HL-60 (cell line): ENCODE measurements around the gene ATP8B4.

ENCODE experiments used
- DNase-seq, 2 experiments: peaks; one replicate each; pipeline ENCODE4 v3.0.0-alpha.2; 2010 to 2020; ENCODE audit warnings: low read depth in 1 of 2, low spot score in 1 of 2
- H3K27ac ChIP-seq: fragments of 250-450 bp; sonication (Bioruptor Pico); replicated peaks from 2 replicates; pipeline ENCODE4 v1.5.1; 2020; ENCODE audit warnings: mild to moderate bottlenecking, moderate library complexity
- H3K27me3 ChIP-seq: fragments of 250-450 bp; sonication (Bioruptor Pico); 2 replicates; pipeline ENCODE4 v1.5.1; 2021; ENCODE audit warnings: mild to moderate bottlenecking, moderate library complexity; ENCODE audit not compliant: insufficient read depth, poor library complexity, severe bottlenecking
- H3K4me3 ChIP-seq: replicated peaks from 2 replicates; pipeline ENCODE4 v1.5.1; 2011; ENCODE audit warnings: mild to moderate bottlenecking, control low read depth, low read length; ENCODE audit not compliant: insufficient read depth
- GABPA ChIP-seq: IDR thresholded peaks from 2 replicates; pipeline ENCODE4 v1.6.1; 2012; ENCODE audit warnings: low read depth
- POLR2AphosphoS5 ChIP-seq: IDR thresholded peaks from 2 replicates; pipeline ENCODE4 v1.6.1; 2012; ENCODE audit warnings: low read depth
- SPI1 ChIP-seq: IDR thresholded peaks from 2 replicates; pipeline ENCODE4 v1.6.1; 2012; ENCODE audit warnings: low read depth, mild to moderate bottlenecking, borderline replicate concordance
- TF ChIP-seq, protein P1 (sequence below): IDR thresholded peaks from 2 replicates; pipeline ENCODE4 v1.6.1; 2012; ENCODE audit warnings: low read depth; ENCODE audit not compliant: insufficient replicate concordance
- TF ChIP-seq, protein P2 (sequence below): IDR thresholded peaks from one replicate; pipeline ENCODE4 v1.5.1; 2011; ENCODE audit warnings: low read length, control low read depth, inconsistent platforms; ENCODE audit not compliant: insufficient read depth

The ATP8B4 gene

GRCh38 chr15:49979705-49980382 lies 139.2 kb downstream of the ATP8B4 start:
- Histone ChIP-seq H3K4me3 (no peak overlapping the region), H3K27me3 (no peaks in the 10 kb centered on the region), H3K27ac (no peak overlapping the region)
- no peak for DNase-seq
- no peak for TF ChIP-seq GABPA
- no peak for TF ChIP-seq POLR2AphosphoS5
- TF ChIP-seq SPI1: no peak
- TF ChIP-seq, protein P1, sequence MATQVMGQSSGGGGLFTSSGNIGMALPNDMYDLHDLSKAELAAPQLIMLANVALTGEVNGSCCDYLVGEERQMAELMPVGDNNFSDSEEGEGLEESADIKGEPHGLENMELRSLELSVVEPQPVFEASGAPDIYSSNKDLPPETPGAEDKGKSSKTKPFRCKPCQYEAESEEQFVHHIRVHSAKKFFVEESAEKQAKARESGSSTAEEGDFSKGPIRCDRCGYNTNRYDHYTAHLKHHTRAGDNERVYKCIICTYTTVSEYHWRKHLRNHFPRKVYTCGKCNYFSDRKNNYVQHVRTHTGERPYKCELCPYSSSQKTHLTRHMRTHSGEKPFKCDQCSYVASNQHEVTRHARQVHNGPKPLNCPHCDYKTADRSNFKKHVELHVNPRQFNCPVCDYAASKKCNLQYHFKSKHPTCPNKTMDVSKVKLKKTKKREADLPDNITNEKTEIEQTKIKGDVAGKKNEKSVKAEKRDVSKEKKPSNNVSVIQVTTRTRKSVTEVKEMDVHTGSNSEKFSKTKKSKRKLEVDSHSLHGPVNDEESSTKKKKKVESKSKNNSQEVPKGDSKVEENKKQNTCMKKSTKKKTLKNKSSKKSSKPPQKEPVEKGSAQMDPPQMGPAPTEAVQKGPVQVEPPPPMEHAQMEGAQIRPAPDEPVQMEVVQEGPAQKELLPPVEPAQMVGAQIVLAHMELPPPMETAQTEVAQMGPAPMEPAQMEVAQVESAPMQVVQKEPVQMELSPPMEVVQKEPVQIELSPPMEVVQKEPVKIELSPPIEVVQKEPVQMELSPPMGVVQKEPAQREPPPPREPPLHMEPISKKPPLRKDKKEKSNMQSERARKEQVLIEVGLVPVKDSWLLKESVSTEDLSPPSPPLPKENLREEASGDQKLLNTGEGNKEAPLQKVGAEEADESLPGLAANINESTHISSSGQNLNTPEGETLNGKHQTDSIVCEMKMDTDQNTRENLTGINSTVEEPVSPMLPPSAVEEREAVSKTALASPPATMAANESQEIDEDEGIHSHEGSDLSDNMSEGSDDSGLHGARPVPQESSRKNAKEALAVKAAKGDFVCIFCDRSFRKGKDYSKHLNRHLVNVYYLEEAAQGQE: no peak
- TF ChIP-seq, protein P2, sequence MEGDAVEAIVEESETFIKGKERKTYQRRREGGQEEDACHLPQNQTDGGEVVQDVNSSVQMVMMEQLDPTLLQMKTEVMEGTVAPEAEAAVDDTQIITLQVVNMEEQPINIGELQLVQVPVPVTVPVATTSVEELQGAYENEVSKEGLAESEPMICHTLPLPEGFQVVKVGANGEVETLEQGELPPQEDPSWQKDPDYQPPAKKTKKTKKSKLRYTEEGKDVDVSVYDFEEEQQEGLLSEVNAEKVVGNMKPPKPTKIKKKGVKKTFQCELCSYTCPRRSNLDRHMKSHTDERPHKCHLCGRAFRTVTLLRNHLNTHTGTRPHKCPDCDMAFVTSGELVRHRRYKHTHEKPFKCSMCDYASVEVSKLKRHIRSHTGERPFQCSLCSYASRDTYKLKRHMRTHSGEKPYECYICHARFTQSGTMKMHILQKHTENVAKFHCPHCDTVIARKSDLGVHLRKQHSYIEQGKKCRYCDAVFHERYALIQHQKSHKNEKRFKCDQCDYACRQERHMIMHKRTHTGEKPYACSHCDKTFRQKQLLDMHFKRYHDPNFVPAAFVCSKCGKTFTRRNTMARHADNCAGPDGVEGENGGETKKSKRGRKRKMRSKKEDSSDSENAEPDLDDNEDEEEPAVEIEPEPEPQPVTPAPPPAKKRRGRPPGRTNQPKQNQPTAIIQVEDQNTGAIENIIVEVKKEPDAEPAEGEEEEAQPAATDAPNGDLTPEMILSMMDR: no peak

GRCh38 chr15:49978121-49978520 lies 140.9 kb downstream of the ATP8B4 start:
- no peak for DNase-seq
- TF ChIP-seq POLR2AphosphoS5 (no peak), SPI1 (no peak), GABPA (no peak)
- TF ChIP-seq, protein P2: no peak
- TF ChIP-seq, protein P1: no peak
- Histone ChIP-seq H3K4me3 (no peak overlapping the region), H3K27me3 (no peaks in the 10 kb centered on the region), H3K27ac (no peak overlapping the region)

GRCh38 chr15:49977306-49977705 lies 141.7 kb downstream of the ATP8B4 start:
- H3K27ac ChIP-seq: no peak overlapping the region
- no peak for DNase-seq
- TF ChIP-seq, protein P1: no peak
- TF ChIP-seq SPI1: no peak
- TF ChIP-seq, protein P2: no peak
- TF ChIP-seq POLR2AphosphoS5: no peak
- TF ChIP-seq GABPA: no peak
- H3K27me3 ChIP-seq: no peaks in the 10 kb centered on the region
- no peak overlapping the region for H3K4me3 ChIP-seq
